SK-N-SH treated with all-trans-retinoic acid at 6 μM for 48 hours (cell line): ENCODE results near the gene ZNF892.

Source experiments
- ATAC-seq: fragments of 200-7000 bp; cut with Tn5 transposase; 3 replicates; pipeline ENCODE4 v1.9.1; 2020; ENCODE audit warnings: mild to moderate bottlenecking, moderate library complexity
- BACH2 ChIP-seq: fragments of 250-450 bp; sonication (Bioruptor Pico); IDR thresholded peaks from 2 replicates; pipeline ENCODE4 v1.9.0; 2021; ENCODE audit warnings: mild to moderate bottlenecking, borderline replicate concordance
- CREB5 ChIP-seq: fragments of 250-450 bp; sonication (Bioruptor Pico); IDR thresholded peaks from 2 replicates; pipeline ENCODE4 v1.5.1; 2020; ENCODE audit warnings: low read depth, mild to moderate bottlenecking, moderate library complexity
- CSDC2 ChIP-seq: fragments of 250-450 bp; sonication (Bioruptor Pico); IDR thresholded peaks from 2 replicates; pipeline ENCODE4 v1.5.0; 2020; ENCODE audit warnings: mild to moderate bottlenecking, moderate library complexity
- CSRNP3 ChIP-seq: fragments of 250-450 bp; sonication (Bioruptor Pico); IDR thresholded peaks from 2 replicates; pipeline ENCODE4 v1.5.1; 2021; ENCODE audit warnings: mild to moderate bottlenecking, moderate library complexity
- GLIS3 ChIP-seq: fragments of 250-450 bp; sonication (Bioruptor Pico); IDR thresholded peaks from 2 replicates; pipeline ENCODE4 v1.5.0; 2020; ENCODE audit warnings: mild to moderate bottlenecking, moderate library complexity
- ISL1 ChIP-seq: fragments of 250-450 bp; sonication (Bioruptor Pico); IDR thresholded peaks from 2 replicates; pipeline ENCODE4 v2.1.2; 2022; ENCODE audit warnings: mild to moderate bottlenecking, moderate library complexity
- OSR1 ChIP-seq: fragments of 250-450 bp; sonication (Bioruptor Pico); IDR thresholded peaks from 2 replicates; pipeline ENCODE4 v1.8.0; 2022; ENCODE audit warnings: moderate library complexity, mild to moderate bottlenecking, inconsistent platforms
- PATZ1 ChIP-seq: fragments of 250-450 bp; sonication (Bioruptor Pico); IDR thresholded peaks from 2 replicates; pipeline ENCODE4 v1.8.0; 2020; ENCODE audit warnings: mild to moderate bottlenecking, moderate library complexity, borderline replicate concordance
- POU6F1 ChIP-seq: fragments of 250-450 bp; sonication (Bioruptor Pico); IDR thresholded peaks from 2 replicates; pipeline ENCODE4 v1.8.0; 2021; ENCODE audit warnings: low read depth, mild to moderate bottlenecking, moderate library complexity, borderline replicate concordance
- RARB ChIP-seq: fragments of 250-450 bp; sonication (Bioruptor Pico); IDR thresholded peaks from 2 replicates; pipeline ENCODE4 v1.8.0; 2021; ENCODE audit warnings: mild to moderate bottlenecking, moderate library complexity
- SNAI2 ChIP-seq: fragments of 250-450 bp; sonication (Bioruptor Pico); IDR thresholded peaks from 2 replicates; pipeline ENCODE4 v1.5.0; 2020; ENCODE audit warnings: mild to moderate bottlenecking, moderate library complexity
- TCF4 ChIP-seq: fragments of 250-450 bp; sonication (Bioruptor Pico); IDR thresholded peaks from 2 replicates; pipeline ENCODE4 v1.8.0; 2021; ENCODE audit warnings: mild to moderate bottlenecking, moderate library complexity, borderline replicate concordance
- TOX ChIP-seq: fragments of 250-450 bp; sonication (Bioruptor Pico); IDR thresholded peaks from 2 replicates; pipeline ENCODE4 v1.8.0; 2021; ENCODE audit warnings: mild to moderate bottlenecking, moderate library complexity, borderline replicate concordance
- TSHZ2 ChIP-seq: fragments of 250-450 bp; sonication (Bioruptor Pico); IDR thresholded peaks from 2 replicates; pipeline ENCODE4 v1.5.0; 2020; ENCODE audit warnings: mild to moderate bottlenecking, moderate library complexity
- ZC3H10 ChIP-seq: fragments of 250-450 bp; sonication (Bioruptor Pico); IDR thresholded peaks from 2 replicates; pipeline ENCODE4 v1.5.1; 2021; ENCODE audit warnings: mild to moderate bottlenecking, moderate library complexity
- ZFP3 ChIP-seq: fragments of 250-450 bp; sonication (Bioruptor Pico); IDR thresholded peaks from 2 replicates; pipeline ENCODE4 v1.5.0; 2020; ENCODE audit warnings: mild to moderate bottlenecking, moderate library complexity
- ZFP30 ChIP-seq: fragments of 450-650 bp; formaldehyde crosslinking; IDR thresholded peaks from 2 replicates; pipeline ENCODE4 v1.5.0; 2022; ENCODE audit warnings: mild to moderate bottlenecking, moderate library complexity
- ZNF565 ChIP-seq: fragments of 450-650 bp; formaldehyde crosslinking; conservative IDR thresholded peaks from 2 replicates; pipeline ENCODE4 v1.5.0; 2020; ENCODE audit warnings: low read depth, mild to moderate bottlenecking, moderate library complexity
- ZNF70 ChIP-seq: fragments of 450-650 bp; formaldehyde crosslinking; IDR thresholded peaks from 2 replicates; pipeline ENCODE4 v1.5.0; 2020; ENCODE audit warnings: mild to moderate bottlenecking, moderate library complexity
- ZNF8 ChIP-seq: fragments of 450-650 bp; formaldehyde crosslinking; IDR thresholded peaks from 2 replicates; pipeline ENCODE4 v1.5.0; 2020; ENCODE audit warnings: mild to moderate bottlenecking, moderate library complexity

Gene ZNF892

GRCh38 chr2:95185973-95186372 is 21.3 kb upstream of the ZNF892 start:
- ATAC-seq, result no peak
- no peak for TF ChIP-seq ZNF70
- no peak for TF ChIP-seq PATZ1 (CRISPR knock-in tag)
- no peak for TF ChIP-seq ZC3H10
- no peak for TF ChIP-seq BACH2
- TF ChIP-seq CSDC2 (CRISPR knock-in tag), result no peak
- no peak for TF ChIP-seq OSR1 (CRISPR knock-in tag)

GRCh38 chr2:95192956-95193355 is 14.4 kb upstream of the ZNF892 start:
- ATAC-seq, result peak; percentile 42; the same call in 1 of the 3 replicates

GRCh38 chr2:95203911-95204310 is 3.4 kb upstream of the ZNF892 start:
- ATAC-seq, result no peak
- TF ChIP-seq ZFP30 (CRISPR knock-in tag), result no peak
- TF ChIP-seq POU6F1 (CRISPR knock-in tag), result no peak
- TF ChIP-seq SNAI2, result no peak
- no peak for TF ChIP-seq TSHZ2 (CRISPR knock-in tag)
- TF ChIP-seq ZFP3 (CRISPR knock-in tag), result no peak
- TF ChIP-seq TCF4 (CRISPR knock-in tag), result no peak
- TF ChIP-seq CSRNP3 (CRISPR knock-in tag), result no peak

- TF ChIP-seq ZC3H10 (no peak), CSRNP3 (CRISPR knock-in tag) (no peak), CSDC2 (CRISPR knock-in tag) (no peak), ZNF565 (no peak), TCF4 (CRISPR knock-in tag) (no peak), ISL1 (CRISPR knock-in tag) (no peak), BACH2 (no peak), GLIS3 (CRISPR knock-in tag) (no peak), SNAI2 (no peak), ZNF8 (no peak)
- no peak for ATAC-seq
Measured at GRCh38 chr2:95204396-95204795, 2.9 kb upstream of the ZNF892 start.

GRCh38 chr2:95206096-95206495 is 1.2 kb upstream of the ZNF892 start:
- no peak for ATAC-seq
- TF ChIP-seq ZFP30 (CRISPR knock-in tag) (no peak), ZNF70 (no peak), SNAI2 (no peak), GLIS3 (CRISPR knock-in tag) (no peak), ZFP3 (CRISPR knock-in tag) (no peak), CREB5 (CRISPR knock-in tag) (no peak), CSRNP3 (CRISPR knock-in tag) (no peak), PATZ1 (CRISPR knock-in tag) (no peak), TCF4 (CRISPR knock-in tag) (no peak), TOX (CRISPR knock-in tag) (no peak), RARB (CRISPR knock-in tag) (no peak), ISL1 (CRISPR knock-in tag) (no peak), ZNF565 (no peak)
